WI38 (cell line): ENCODE results near the gene DNM3.

Source experiments
- H3K4me3 ChIP-seq: 2 replicates; pipeline ENCODE4 v1.5.1; 2011; ENCODE audit warnings: low read depth, mild to moderate bottlenecking, control low read depth, low read length
- TF ChIP-seq, protein P1 (sequence below): IDR thresholded peaks from 2 replicates; pipeline ENCODE4 v1.5.1; 2012; ENCODE audit warnings: low read depth, mild to moderate bottlenecking, control low read depth, low read length

DNM3 gene

DNA sequence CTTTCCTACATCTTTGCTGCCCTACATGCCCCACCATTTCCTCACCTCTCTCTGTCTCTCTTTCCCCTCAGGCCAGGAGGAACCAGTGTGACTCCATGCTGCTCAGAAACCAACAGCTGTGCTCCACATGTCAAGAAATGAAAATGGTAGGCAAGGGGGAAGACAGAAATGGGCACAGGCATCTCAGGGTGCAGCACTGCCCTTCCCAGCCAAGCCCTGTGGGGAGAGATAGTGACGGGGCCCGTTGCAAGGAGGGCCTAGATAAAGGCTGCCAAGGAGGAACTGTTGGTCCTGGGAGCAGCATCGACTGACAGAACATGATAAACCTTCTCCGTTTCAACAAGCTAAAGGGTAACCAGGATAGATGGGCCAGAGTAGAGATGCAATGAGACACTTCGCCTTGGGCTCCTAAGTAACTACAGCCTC is 615.1 kb downstream of the DNM3 start:
- H3K4me3 ChIP-seq = no peak overlapping the region
- TF ChIP-seq, protein P1, sequence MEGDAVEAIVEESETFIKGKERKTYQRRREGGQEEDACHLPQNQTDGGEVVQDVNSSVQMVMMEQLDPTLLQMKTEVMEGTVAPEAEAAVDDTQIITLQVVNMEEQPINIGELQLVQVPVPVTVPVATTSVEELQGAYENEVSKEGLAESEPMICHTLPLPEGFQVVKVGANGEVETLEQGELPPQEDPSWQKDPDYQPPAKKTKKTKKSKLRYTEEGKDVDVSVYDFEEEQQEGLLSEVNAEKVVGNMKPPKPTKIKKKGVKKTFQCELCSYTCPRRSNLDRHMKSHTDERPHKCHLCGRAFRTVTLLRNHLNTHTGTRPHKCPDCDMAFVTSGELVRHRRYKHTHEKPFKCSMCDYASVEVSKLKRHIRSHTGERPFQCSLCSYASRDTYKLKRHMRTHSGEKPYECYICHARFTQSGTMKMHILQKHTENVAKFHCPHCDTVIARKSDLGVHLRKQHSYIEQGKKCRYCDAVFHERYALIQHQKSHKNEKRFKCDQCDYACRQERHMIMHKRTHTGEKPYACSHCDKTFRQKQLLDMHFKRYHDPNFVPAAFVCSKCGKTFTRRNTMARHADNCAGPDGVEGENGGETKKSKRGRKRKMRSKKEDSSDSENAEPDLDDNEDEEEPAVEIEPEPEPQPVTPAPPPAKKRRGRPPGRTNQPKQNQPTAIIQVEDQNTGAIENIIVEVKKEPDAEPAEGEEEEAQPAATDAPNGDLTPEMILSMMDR = no peak

DNA sequence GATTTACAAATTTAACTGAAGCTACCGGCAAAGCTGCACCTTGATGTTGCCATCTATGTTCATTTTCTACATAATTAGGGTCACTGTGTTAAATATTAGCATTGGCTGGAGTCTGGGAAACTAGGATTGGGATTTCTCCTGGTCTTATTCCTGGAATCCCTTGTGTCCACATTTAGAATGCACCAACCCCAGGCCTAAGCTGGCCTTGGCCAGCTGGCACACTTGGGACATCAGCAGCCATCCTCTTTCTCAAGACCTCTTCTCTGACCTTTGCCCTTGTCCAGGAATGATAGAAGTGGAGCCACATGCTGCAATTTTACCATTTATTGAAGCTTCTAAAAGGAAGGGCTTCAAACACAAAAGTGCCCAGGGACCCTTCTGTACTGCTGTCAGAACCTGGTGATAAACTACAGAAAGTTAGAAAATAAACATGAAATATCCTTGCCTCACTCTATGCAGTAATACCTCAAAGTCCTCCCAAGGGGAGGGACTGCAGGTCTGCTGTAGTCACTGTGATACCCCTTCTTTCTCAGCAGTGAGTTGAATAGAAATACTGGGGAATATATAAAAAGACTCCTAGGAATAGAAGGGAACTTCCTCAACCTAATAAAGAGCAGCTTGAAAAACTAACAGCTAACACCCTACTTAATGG is 616.3 kb downstream of the DNM3 start:
- H3K4me3 ChIP-seq = no peak overlapping the region
- TF ChIP-seq, protein P1 = no peak

DNA sequence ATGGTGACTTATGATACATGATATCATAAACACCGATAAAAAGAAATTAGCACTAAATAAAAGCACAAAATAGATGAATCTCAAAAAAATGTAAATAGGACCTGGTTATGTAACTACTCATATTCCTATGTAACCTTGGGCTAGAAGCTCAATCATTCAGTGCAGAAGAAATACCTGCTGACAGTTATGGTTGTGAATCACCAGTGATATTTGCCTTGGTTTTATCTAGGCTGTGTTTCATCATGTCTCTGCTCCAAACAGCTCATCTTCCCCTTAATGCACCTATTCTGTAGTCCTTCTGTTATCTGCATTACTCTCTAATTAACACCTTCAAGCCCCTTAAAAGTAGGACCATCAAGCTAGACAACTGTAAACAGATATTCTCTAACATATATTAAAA is 618.9 kb downstream of the DNM3 start:
- no peak overlapping the region for H3K4me3 ChIP-seq
- TF ChIP-seq, protein P1 = no peak

DNA sequence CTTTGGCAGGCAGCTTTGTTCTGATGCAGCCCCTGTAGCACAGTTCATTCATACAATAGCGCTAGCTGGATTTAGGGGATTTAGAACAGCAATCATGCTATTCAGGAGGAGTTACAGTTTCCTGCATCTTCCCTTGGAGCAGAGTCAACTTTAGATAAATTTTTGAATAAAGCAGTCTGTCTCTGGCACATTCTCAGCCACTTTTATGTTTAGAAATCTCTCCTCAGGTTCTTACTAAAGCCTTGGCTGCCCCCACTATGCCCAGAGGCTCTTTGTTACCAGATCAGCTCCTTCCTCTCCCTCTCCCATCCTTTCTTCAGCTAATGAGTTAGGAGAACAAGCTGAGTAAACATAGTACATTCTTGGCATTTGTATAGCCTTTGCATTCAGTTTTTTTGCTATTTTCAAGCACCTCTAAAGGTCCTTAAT is 619.6 kb downstream of the DNM3 start:
- H3K4me3 ChIP-seq = no peak overlapping the region
- TF ChIP-seq, protein P1 = no peak
